SH-SY5Y (cell line): ENCODE results near the gene S100A13.

Experiments used
- GATA2 ChIP-seq: IDR thresholded peaks from 2 replicates; pipeline ENCODE4 v1.6.1; 2011; ENCODE audit warnings: mild to moderate bottlenecking, low read depth, low read length
- GATA3 ChIP-seq: IDR thresholded peaks from 2 replicates; pipeline ENCODE4 v1.6.1; 2011; ENCODE audit warnings: low read depth, mild to moderate bottlenecking, low read length, moderate library complexity

The S100A13 gene

GRCh38 chr1:153608742-153609584, 18.3 kb downstream of the S100A13 start:
- TF ChIP-seq GATA3 (no peak), GATA2 (no peak)

- no peak for TF ChIP-seq GATA3
- no peak for TF ChIP-seq GATA2
These were observed 19.1 kb downstream of the S100A13 start for GRCh38 chr1:153608089-153608682.

GRCh38 chr1:153607381-153607780, 19.9 kb downstream of the S100A13 start:
- TF ChIP-seq GATA2 (no peak), GATA3 (no peak)

GRCh38 chr1:153606194-153606593, 21.1 kb downstream of the S100A13 start:
- TF ChIP-seq GATA3 = no peak
- TF ChIP-seq GATA2 = no peak

- TF ChIP-seq GATA3 (no peak), GATA2 (no peak)
These were observed 24.6 kb downstream of the S100A13 start for GRCh38 chr1:153602749-153603148.

- TF ChIP-seq GATA3 (no peak), GATA2 (no peak)
These were observed 27.5 kb downstream of the S100A13 start for GRCh38 chr1:153599847-153600246.

- no peak for TF ChIP-seq GATA3
- no peak for TF ChIP-seq GATA2
These were observed 28.8 kb downstream of the S100A13 start for GRCh38 chr1:153598309-153599172.

GRCh38 chr1:153597206-153597605, 30.1 kb downstream of the S100A13 start:
- TF ChIP-seq GATA3 = no peak
- no peak for TF ChIP-seq GATA2

GRCh38 chr1:153592748-153593147, 34.6 kb downstream of the S100A13 start:
- TF ChIP-seq GATA3 (no peak), GATA2 (no peak)

- no peak for TF ChIP-seq GATA3
These were observed 38.8 kb downstream of the S100A13 start for GRCh38 chr1:153588482-153588881.

- TF ChIP-seq GATA2 (peak; percentile 69; the same call in 1 of the 2 replicates), GATA3 (0 out of 2 replicates have a peak, but pooled peaks have one; percentile 29)
These were observed 40.0 kb downstream of the S100A13 start for GRCh38 chr1:153587314-153587713.

GRCh38 chr1:153586347-153586746, 41.0 kb downstream of the S100A13 start:
- TF ChIP-seq GATA2 = no peak
- TF ChIP-seq GATA3 = no peak

- TF ChIP-seq GATA2 = no peak
- TF ChIP-seq GATA3 = no peak
These were observed 42.3 kb downstream of the S100A13 start for GRCh38 chr1:153585006-153585405.

- TF ChIP-seq GATA3 = no peak
- no peak for TF ChIP-seq GATA2
These were observed 43.3 kb downstream of the S100A13 start for GRCh38 chr1:153583976-153584375.
